Measurements from ENCODE around the gene R3HDM4.

R3HDM4 gene

GRCh38 chr19:947090-947706 lies 34.2 kb upstream of the R3HDM4 start:
- no peak for DNase-seq (ENCODE audit: low read depth in 2 of 2)

DNA sequence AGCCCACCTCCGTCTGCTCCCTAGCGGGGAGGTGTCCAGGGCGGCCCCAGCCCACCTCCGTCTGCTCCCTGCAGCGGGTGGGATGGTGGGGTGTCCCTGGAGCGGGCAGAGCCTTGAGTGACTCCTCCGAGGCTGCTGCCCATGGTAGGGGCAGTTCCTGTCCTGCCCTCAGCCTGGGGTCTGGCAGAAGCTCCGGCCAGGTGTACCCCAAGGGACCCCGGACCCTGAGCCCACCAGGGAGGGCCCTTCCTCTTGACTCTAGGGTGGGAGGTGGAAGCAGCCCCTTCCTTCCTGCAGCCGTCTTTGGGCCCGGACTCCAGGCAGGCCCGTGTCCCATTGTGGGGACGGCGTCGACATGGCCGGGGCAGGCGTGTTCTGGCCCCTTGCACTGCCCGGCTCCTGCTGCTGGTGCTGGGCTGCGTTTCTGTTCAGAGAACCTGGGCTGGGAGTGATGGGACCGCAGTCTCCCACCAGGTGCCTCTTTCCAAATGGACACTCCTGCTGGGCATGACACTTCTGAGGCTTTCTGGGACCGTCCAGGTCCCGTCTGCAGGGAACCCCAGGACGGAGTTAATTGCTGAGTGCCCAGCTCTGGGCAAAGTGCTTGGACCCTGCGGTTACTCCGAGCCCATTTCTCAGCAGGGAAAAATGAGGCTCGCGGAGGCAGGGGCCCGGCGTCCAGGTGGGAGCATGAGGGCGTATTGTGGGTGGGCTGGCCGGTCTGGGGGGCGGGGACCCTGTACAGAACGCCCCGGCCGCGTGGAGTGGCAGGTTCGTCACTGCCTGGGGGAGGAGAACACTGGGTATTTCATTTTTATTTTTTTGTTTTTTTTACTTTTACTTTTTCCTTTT lies 32.6 kb upstream of the R3HDM4 start:
- no peak for DNase-seq (ENCODE audit: low read depth in 2 of 2)

GRCh38 chr19:944663-945241 lies 31.7 kb upstream of the R3HDM4 start:
- DNase-seq (ENCODE audit: low read depth in 2 of 2) = no peak

- DNase-seq (ENCODE audit: low read depth in 2 of 2) = no peak
Measured at GRCh38 chr19:944171-944567, 31.1 kb upstream of the R3HDM4 start.

- DNase-seq (ENCODE audit: low read depth in 2 of 2) = no peak
Measured at GRCh38 chr19:943551-944170, 30.6 kb upstream of the R3HDM4 start.

GRCh38 chr19:942133-942645 lies 29.2 kb upstream of the R3HDM4 start:
- no peak for DNase-seq (ENCODE audit: low read depth in 2 of 2)

GRCh38 chr19:941292-942132 lies 28.5 kb upstream of the R3HDM4 start:
- DNase-seq (ENCODE audit: low read depth in 2 of 2) = no peak

DNA sequence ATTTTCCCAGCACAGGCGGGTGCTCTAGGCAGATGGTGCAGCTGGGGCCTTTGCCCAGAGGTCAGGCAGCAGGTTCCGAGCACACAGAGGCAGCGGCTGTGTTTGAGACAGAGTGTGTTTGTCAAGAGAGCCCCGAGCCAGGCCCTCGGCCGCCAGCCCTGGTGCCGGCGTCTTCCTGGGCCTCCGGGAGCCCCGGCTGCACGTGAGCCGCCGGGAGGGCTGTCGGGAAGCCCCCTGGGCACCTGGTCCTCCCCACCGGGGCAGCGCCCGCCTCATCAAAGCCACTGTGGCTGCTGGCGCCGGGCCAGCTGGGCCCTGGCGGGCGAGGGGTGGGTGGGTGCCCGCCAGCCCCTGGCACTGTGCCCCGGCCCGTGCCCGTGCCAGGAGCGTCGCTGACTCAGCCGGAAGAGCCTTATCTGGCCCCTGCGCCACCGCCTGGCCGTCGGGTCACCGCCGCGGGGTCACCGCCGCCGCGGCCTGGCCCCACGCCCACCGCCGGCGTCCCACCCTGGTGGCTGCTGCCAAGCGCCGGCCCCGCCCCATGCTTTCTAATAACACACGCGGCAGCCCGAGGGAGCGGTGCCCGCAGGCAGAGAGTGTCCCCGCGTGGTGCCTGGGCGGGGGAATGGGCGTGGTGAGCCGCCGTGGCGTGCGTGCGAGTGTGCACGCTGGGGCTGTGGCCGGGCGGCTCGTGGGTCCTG lies 27.7 kb upstream of the R3HDM4 start:
- DNase-seq (ENCODE audit: low read depth in 2 of 2) = peak in 1 of 2 donors; percentile 39

- DNase-seq (ENCODE audit: low read depth in 2 of 2) = no peak
Measured at GRCh38 chr19:939922-940321, 26.9 kb upstream of the R3HDM4 start.

GRCh38 chr19:939439-939838 lies 26.4 kb upstream of the R3HDM4 start:
- DNase-seq (ENCODE audit: low read depth in 2 of 2) = no peak

DNA sequence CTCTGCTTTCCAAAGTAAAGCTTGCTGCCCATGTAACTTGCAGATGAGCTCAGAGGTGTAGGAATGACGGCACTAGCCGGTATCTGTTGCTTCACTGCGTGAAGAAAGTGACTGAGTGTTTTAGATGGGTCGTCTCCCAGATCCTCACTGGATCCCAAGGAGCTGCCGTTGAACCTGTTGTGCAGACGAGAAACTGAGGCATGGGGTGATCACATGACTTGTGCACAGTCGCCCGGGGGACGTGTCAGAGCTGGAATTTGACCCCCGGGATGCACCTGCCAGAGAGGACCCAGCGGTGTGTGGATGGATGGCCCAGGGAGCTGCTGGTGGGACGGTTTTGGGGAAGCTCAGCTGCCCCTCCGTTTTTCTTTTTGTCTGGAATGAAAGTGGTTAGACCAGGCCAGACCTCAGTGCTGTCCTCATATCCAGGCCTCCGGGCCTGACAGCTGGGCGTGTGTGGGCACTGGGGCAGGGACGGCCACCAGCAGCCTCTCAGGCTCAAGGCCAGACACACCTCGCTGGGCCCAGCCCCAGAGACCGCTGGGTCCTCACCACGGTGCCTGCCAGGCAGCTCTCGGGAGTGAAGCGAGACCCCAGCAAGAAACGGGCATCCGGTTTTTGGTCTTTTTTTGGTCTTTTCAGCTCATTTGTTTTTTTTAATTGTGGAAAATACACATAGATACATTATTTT lies 25.4 kb upstream of the R3HDM4 start:
- DNase-seq (ENCODE audit: low read depth in 2 of 2) = no peak

GRCh38 chr19:937259-937694 lies 24.3 kb upstream of the R3HDM4 start:
- DNase-seq (ENCODE audit: low read depth in 2 of 2) = no peak

GRCh38 chr19:936175-936546 lies 23.1 kb upstream of the R3HDM4 start:
- no peak for DNase-seq (ENCODE audit: low read depth in 2 of 2)

DNA sequence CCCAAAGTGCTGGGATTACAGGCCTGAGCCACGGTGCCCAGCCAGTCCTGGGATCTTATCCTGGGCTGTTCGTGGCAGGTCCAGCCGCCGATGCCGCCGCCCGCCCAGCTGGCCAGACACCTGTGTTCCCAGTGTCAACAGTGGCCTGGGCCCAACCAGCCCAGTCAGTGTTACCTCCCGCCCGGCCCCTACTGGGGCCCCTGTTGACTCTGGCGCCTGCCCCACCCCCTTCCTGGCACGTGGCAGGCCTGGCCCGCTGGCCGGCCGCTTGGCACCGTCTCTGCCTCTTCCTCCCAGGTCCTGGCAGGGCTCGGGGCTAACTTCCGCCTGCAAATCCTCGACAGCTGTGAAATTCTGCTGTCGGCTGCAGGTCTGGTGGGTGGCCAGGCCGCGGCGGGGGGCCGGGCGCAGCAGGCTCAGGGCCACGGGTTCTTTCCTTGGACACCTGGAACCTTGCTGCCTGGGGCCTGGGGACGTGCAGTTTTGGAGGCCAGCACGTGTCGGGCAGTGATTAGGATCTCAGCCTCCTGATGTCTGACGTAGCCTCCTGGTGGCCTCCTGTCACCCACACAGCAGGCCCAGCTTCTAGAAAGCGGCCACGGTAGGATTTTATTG lies 22.0 kb upstream of the R3HDM4 start:
- no peak for DNase-seq (ENCODE audit: low read depth in 2 of 2)

DNA sequence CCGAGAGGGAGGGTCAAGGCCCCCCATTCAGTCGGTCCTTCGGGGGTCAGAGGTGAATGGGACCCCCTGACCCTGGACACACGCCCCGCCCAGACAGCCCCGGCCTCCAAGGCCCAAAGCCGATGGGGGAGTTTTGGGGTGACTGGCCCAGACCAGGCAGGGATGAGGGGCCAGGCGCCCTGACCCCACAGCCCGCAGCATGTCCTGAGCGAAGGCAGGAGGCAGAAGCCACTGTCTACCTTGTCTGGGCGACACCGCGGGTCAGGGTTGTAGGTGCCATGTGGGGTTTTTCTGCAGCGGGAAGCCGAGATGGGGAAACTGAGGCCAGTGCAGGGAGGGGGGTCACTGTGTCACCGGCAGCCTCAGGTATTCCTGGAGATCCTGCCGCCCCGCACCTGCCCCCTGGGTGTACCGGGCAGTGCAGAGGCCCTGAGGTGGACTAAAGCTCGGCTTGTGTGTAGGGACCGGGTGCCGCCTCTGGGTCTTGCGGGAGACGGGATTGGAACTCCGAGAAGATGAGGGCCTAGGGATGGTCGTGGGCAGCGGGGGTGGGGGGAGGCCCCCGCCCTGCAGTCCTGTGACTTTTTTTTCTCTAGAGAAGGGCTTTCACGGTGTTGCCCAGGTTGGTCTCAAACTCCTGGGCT lies 21.3 kb upstream of the R3HDM4 start:
- DNase-seq (ENCODE audit: low read depth in 2 of 2) = no peak

GRCh38 chr19:933553-933882 lies 20.5 kb upstream of the R3HDM4 start:
- no peak for DNase-seq (ENCODE audit: low read depth in 2 of 2)

DNA sequence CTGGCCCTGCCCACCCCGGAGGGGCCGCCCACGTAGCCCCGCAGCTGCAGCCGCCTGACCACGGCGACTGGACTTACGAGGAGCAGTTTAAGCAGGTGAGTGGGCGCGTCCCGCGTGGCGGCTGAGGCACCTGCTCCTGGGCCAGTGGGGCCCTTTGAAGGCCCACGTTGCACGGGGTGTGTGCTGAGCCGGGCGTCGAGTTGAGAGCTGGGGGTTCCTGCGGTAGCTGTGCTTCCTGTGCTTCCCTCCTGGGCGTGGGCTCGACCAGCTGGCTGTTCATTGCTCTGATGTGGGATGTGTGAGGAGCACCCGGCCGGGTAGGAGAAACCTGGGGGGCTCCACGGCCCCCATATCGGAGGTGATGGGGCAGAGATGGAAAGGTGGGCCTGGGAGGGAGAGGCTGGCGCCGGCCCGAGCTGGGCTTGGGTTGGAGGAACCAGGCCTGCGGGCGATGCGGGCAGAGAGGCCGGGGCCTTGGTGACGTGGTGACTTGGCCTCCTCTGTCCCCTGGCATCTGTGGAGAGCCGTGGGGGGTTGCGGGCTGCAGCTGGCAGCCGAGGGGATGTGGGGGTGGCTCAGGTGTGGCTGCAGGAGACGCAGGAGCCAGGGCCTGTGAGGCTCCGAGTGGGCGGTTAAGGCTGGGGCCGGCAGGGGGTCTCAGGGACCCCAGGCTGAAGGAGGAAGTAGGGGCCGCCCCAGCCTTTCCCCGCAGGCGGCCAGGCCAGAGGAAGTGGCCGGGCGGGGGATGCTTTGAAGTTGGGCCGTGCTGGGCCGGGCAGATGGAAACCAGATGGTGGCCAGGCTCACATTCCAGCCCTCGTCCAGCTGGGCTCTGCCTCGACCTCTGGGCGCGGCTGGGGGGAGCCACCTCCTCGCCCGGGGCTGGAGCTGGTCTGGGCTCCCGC lies 19.9 kb upstream of the R3HDM4 start:
- DNase-seq (ENCODE audit: low read depth in 2 of 2) = no peak

Measured in stimulated activated CD8-positive, alpha-beta memory T cell treated with anti-CD3 and anti-CD28 coated beads, Interleukin-15, amount 100 ng/mL, for 48 hours (primary cell).